ENCODE results near the gene CYP26C1.

The CYP26C1 gene

DNA sequence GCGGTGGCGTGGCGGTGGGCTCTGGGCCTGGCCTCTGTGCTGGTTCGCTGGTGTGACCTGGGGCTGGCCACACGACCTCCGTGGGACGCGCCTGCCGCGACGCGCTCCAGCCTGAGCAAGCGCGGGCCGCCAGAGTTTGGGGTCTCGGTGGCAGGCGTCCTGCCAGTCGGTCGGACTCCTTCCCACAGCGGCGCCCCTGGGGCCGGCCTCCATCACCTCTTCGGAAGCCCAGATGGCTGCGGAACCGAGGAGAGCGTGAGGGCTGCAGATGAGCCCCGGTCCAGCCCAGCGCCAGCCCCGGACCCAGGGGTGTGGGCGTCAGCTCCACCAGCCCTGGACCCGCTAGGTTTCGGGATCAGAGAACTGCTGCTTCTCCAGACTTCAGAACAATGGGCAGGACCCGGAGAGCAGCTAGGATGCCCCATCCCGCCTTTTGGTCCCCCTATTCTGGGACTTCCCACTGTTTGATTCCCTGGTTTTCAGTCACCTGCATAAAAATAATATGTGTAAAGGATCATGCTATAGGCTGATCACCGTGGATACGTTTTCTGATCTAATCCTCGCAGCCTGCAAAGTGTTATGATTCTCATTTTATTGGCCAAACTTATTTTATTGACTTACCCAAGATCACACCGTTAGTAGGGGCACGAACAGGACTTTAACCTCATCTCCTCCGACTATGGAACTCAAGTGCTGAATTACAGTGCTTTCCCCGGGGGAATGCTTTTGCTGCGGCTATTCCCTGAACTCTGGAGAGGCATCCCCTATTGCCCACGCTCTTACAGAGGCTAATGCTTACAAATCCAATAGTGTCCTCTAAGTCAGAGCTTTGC, 2.8 kb downstream of the CYP26C1 start:
- no peak for TF ChIP-seq RAD21 (IDR thresholded peaks at IDR 0.05; ENCODE audit: low read depth)
- no peak for TF ChIP-seq EP300 (IDR thresholded peaks at IDR 0.05; ENCODE audit: borderline replicate concordance)
- TF ChIP-seq, protein P1, sequence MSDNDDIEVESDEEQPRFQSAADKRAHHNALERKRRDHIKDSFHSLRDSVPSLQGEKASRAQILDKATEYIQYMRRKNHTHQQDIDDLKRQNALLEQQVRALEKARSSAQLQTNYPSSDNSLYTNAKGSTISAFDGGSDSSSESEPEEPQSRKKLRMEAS (IDR thresholded peaks at IDR 0.05), result no peak
- no peak for TF ChIP-seq ZBTB7A (IDR thresholded peaks at IDR 0.05; ENCODE audit: low read depth)
- no peak for TF ChIP-seq EGR1 (IDR thresholded peaks at IDR 0.05)
- TF ChIP-seq CEBPB (IDR thresholded peaks at IDR 0.05), result no peak
- TF ChIP-seq TAF1 (IDR thresholded peaks at IDR 0.05; ENCODE audit: low read depth), result no peak
- no peak for TF ChIP-seq NFIC (IDR thresholded peaks at IDR 0.05)
- TF ChIP-seq, protein P2, sequence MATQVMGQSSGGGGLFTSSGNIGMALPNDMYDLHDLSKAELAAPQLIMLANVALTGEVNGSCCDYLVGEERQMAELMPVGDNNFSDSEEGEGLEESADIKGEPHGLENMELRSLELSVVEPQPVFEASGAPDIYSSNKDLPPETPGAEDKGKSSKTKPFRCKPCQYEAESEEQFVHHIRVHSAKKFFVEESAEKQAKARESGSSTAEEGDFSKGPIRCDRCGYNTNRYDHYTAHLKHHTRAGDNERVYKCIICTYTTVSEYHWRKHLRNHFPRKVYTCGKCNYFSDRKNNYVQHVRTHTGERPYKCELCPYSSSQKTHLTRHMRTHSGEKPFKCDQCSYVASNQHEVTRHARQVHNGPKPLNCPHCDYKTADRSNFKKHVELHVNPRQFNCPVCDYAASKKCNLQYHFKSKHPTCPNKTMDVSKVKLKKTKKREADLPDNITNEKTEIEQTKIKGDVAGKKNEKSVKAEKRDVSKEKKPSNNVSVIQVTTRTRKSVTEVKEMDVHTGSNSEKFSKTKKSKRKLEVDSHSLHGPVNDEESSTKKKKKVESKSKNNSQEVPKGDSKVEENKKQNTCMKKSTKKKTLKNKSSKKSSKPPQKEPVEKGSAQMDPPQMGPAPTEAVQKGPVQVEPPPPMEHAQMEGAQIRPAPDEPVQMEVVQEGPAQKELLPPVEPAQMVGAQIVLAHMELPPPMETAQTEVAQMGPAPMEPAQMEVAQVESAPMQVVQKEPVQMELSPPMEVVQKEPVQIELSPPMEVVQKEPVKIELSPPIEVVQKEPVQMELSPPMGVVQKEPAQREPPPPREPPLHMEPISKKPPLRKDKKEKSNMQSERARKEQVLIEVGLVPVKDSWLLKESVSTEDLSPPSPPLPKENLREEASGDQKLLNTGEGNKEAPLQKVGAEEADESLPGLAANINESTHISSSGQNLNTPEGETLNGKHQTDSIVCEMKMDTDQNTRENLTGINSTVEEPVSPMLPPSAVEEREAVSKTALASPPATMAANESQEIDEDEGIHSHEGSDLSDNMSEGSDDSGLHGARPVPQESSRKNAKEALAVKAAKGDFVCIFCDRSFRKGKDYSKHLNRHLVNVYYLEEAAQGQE (IDR thresholded peaks at IDR 0.05; ENCODE audit: low read depth), result no peak
- TF ChIP-seq, protein P3, sequence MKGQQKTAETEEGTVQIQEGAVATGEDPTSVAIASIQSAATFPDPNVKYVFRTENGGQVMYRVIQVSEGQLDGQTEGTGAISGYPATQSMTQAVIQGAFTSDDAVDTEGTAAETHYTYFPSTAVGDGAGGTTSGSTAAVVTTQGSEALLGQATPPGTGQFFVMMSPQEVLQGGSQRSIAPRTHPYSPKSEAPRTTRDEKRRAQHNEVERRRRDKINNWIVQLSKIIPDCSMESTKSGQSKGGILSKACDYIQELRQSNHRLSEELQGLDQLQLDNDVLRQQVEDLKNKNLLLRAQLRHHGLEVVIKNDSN (IDR thresholded peaks at IDR 0.05), result no peak
- no peak for TF ChIP-seq CREB1 (IDR thresholded peaks at IDR 0.05; ENCODE audit: low read depth)

DNA sequence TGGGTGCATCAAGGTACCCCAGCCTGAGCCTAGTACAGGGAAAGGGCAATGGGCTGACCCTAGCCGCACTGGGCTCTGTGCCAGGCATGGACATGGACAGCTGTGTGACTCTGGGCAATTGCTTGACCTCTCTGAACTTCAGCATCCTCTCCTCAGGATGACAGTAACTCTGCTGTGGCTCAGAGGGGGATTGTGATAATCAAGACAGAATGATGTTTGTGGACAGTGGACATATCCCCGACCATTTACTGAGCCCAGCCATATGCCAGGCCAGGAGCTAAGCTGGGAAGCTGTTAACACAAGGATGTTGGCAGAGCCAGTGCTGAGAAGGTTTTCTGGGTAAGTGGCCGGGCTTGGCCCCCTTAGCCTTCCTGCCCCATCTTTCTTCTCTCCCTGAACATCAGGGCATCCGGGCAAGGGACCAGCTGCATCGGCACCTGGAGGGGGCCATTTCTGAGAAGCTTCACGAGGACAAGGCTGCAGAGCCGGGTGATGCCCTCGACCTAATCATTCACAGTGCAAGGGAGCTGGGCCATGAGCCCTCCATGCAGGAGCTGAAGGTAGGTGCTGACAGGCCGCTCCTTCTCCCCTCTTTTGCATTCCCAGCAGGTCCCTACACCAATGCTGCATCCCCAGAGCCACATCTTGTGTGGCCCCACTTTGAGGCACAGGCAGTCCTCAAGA, 3.5 kb downstream of the CYP26C1 start:
- no peak for TF ChIP-seq RAD21 (IDR thresholded peaks at IDR 0.05; ENCODE audit: low read depth)
- no peak for TF ChIP-seq EGR1 (IDR thresholded peaks at IDR 0.05)
- no peak for TF ChIP-seq FOXM1 (IDR thresholded peaks at IDR 0.05; ENCODE audit: borderline replicate concordance, low read depth)
- TF ChIP-seq, protein P3 (IDR thresholded peaks at IDR 0.05), result no peak
- no peak for TF ChIP-seq TAF1 (IDR thresholded peaks at IDR 0.05; ENCODE audit: low read depth)
- no peak for TF ChIP-seq YY1 (IDR thresholded peaks at IDR 0.05; ENCODE audit: low read depth)
- TF ChIP-seq TCF12 (IDR thresholded peaks at IDR 0.05; ENCODE audit: low read depth), result no peak
- no peak for TF ChIP-seq CEBPB (IDR thresholded peaks at IDR 0.05)
- TF ChIP-seq NFIC (IDR thresholded peaks at IDR 0.05), result no peak
- no peak for TF ChIP-seq ZBTB7A (IDR thresholded peaks at IDR 0.05; ENCODE audit: low read depth)
- TF ChIP-seq CREB1 (IDR thresholded peaks at IDR 0.05; ENCODE audit: low read depth), result no peak
- TF ChIP-seq, protein P1 (IDR thresholded peaks at IDR 0.05), result no peak
- TF ChIP-seq TEAD4 (IDR thresholded peaks at IDR 0.05), result no peak
- TF ChIP-seq, protein P2 (IDR thresholded peaks at IDR 0.05; ENCODE audit: low read depth), result no peak

DNA sequence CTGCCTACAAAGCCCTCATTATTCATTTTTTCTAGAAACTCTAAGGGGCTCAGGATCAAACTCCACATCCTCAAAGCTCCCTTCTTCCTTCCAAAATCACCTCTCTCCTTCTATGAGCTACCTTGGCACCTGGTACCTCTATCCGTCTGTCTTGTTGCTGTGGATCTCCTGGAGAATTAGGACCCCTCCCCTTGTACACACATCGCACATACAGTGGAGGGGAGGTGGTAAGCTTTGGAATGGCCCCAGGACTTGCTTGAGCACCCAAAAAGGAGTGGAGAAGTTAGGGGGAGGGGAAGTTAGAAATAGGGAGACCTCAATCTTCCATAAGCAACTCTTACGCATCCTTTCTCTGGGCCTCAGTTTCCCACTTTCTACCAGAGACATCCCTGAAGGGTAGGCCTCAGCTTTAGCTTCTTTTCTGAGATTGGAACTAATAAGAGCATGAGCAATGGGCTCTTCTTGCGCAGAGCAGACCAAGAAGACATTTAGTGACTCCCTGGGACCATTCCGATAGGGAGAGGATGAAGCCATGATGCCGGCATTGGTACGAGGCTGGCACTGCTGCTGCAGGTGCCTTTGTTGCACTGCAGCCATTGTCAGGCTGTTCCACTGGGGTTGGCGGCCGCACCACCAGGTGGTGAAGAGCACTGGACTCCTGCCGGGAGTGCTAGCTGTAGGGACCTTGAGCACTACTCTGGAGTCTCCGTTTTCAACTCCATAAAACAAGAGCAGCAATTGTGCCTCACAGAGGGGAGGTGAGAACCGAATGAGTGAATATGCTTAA, 4.5 kb downstream of the CYP26C1 start:
- TF ChIP-seq, protein P3 (IDR thresholded peaks at IDR 0.05), result no peak
- no peak for TF ChIP-seq TCF12 (IDR thresholded peaks at IDR 0.05; ENCODE audit: low read depth)
- TF ChIP-seq CEBPB (IDR thresholded peaks at IDR 0.05), result no peak
- no peak for TF ChIP-seq TEAD4 (IDR thresholded peaks at IDR 0.05)
- TF ChIP-seq YY1 (IDR thresholded peaks at IDR 0.05; ENCODE audit: low read depth), result no peak

DNA sequence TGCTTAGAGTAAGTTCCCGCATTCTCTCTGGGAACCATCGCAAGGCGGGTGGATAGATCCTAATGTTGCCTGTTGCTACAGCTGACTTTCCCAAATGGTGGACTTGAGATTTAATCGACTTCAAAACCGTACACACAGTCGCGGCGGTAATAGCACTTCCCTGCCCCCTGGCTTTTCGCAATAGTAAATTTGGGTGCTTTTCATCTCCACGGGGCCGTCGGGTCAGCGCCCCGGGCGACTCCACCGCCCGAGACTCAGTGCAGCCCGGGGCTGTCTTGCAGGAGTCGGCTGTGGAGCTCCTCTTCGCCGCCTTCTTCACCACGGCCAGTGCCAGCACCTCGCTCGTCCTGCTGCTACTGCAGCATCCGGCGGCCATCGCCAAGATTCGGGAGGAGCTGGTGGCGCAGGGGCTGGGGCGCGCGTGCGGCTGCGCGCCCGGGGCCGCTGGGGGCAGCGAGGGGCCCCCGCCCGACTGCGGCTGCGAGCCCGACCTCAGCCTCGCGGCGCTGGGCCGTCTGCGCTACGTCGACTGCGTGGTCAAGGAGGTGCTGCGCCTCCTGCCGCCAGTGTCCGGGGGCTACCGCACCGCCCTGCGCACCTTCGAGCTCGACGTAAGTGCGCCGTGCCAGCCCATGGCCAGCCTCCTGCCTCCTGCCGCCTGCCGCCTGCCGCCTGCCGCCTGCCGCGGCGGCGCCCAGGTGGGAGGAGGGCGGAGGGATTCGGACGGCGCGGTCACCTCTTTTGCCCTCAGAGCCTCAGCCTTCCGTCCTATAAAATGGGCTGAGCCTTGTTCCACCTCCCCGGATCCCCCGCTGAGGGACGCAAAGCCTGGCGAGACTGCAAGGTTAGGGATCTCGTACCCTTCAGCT, 5.3 kb downstream of the CYP26C1 start:
- TF ChIP-seq CEBPB (IDR thresholded peaks at IDR 0.05), result no peak

All from Ishikawa (cell line).